ENCODE measurements around the gene PLB1. TPM values are rescaled to one million over a fixed set of nuclear protein-coding genes. Genes with fewer than 3 reads are reported as not detected.

The PLB1 gene
- polyA plus RNA-seq, 3 donors, result 20.2 to 35.8 (median 23.9) TPM

- Mint-ChIP-seq H3K36me3 (no peaks in the 10 kb centered on the region), H3K4me1 (peaks cover 7% of the 10 kb centered on the region), H3K27ac (no peak overlapping the region), H3K9me3 (no peaks in the 10 kb centered on the region), H3K4me3 (no peak overlapping the region), H3K27me3 (ENCODE audit: low read depth in 3 of 3) (peaks cover 0 to 2% (median 0%) of the 10 kb centered on the region in 3 donors)
- no peak overlapping the region for H2AFZ ChIP-seq (ENCODE audit: insufficient read depth, low read depth, low read length, poor library complexity, severe bottlenecking)
- no peak overlapping the region for H3K9ac ChIP-seq (ENCODE audit: insufficient read depth, low read length, poor library complexity, severe bottlenecking)
- no peak for DNase-seq
- H3K27me3 ChIP-seq (ENCODE audit: control insufficient read depth in 2 of 2, insufficient read depth in 2 of 2, low read length in 2 of 2), result no peaks in the 10 kb centered on the region
- H3K9me3 ChIP-seq (replicated peaks in 1 of 2; ENCODE audit: control insufficient read depth in 1 of 2, insufficient read depth in 1 of 2, low read length in 2 of 2), result no peaks in the 10 kb centered on the region
- WGBS (ENCODE audit: insufficient coverage), result no CpG with 5 or more reads among the region's 2 CpGs
- no peak overlapping the region for H3K27ac ChIP-seq (ENCODE audit: low read depth in 1 of 2, low read length in 2 of 2)
- H3K4me1 ChIP-seq (ENCODE audit: control insufficient read depth in 1 of 2, insufficient read depth in 2 of 2, low read length in 2 of 2), result peaks cover 3 to 5% of the 10 kb centered on the region in 2 donors
- H3K79me2 ChIP-seq (ENCODE audit: insufficient read depth, low read length), result no peaks in the 10 kb centered on the region
- no peaks in the 10 kb centered on the region for H4K20me1 ChIP-seq (ENCODE audit: insufficient read depth, low read length)
- no peaks in the 10 kb centered on the region for H3K36me3 ChIP-seq (replicated peaks in 1 of 2; ENCODE audit: control insufficient read depth in 1 of 2, insufficient read depth in 2 of 2, low read length in 2 of 2)
- intact Hi-C loops (cut with micrococcal nuclease), result no loop called here
- no peak overlapping the region for H3K4me3 ChIP-seq (replicated peaks in 1 of 3; ENCODE audit: low read depth in 2 of 3, low read length in 3 of 3)
- TF ChIP-seq CTCF (IDR thresholded peaks at IDR 0.05), result no peak
- no peak overlapping the region for H3K4me2 ChIP-seq (replicated peaks; ENCODE audit: extremely low read depth, low read length, poor library complexity, severe bottlenecking)
These were observed 82.9 kb downstream of the PLB1 start for GRCh38 chr2:28578774-28579173.

GRCh38 chr2:28579606-28580005, 83.7 kb downstream of the PLB1 start:
- no peak for DNase-seq
- no peak overlapping the region for H3K9ac ChIP-seq (ENCODE audit: insufficient read depth, low read length, poor library complexity, severe bottlenecking)
- Mint-ChIP-seq H3K4me3 (no peak overlapping the region), H3K4me1 (peaks cover 15% of the 10 kb centered on the region), H3K36me3 (no peaks in the 10 kb centered on the region), H3K27ac (no peak overlapping the region), H3K27me3 (ENCODE audit: low read depth in 3 of 3) (peaks cover 0 to 2% (median 0%) of the 10 kb centered on the region in 3 donors), H3K9me3 (no peaks in the 10 kb centered on the region)
- H3K79me2 ChIP-seq (ENCODE audit: insufficient read depth, low read length), result no peaks in the 10 kb centered on the region
- 95% methylated on average over 3 of the region's 3 CpGs for whole genome bisulfite sequencing (ENCODE audit: insufficient coverage)
- peaks cover 12 to 13% of the 10 kb centered on the region in 2 donors for H3K4me1 ChIP-seq (ENCODE audit: control insufficient read depth in 1 of 2, insufficient read depth in 2 of 2, low read length in 2 of 2)
- H3K9me3 ChIP-seq (replicated peaks in 1 of 2; ENCODE audit: control insufficient read depth in 1 of 2, insufficient read depth in 1 of 2, low read length in 2 of 2), result no peaks in the 10 kb centered on the region
- H3K27me3 ChIP-seq (ENCODE audit: control insufficient read depth in 2 of 2, insufficient read depth in 2 of 2, low read length in 2 of 2), result no peaks in the 10 kb centered on the region
- no peaks in the 10 kb centered on the region for H4K20me1 ChIP-seq (ENCODE audit: insufficient read depth, low read length)
- no peak overlapping the region for H3K4me2 ChIP-seq (replicated peaks; ENCODE audit: extremely low read depth, low read length, poor library complexity, severe bottlenecking)
- no peak overlapping the region for H3K4me3 ChIP-seq (replicated peaks in 1 of 3; ENCODE audit: low read depth in 2 of 3, low read length in 3 of 3)
- no peak overlapping the region for H3K27ac ChIP-seq (ENCODE audit: low read depth in 1 of 2, low read length in 2 of 2)
- intact Hi-C loops (cut with micrococcal nuclease), result no loop called here
- H3K36me3 ChIP-seq (replicated peaks in 1 of 2; ENCODE audit: control insufficient read depth in 1 of 2, insufficient read depth in 2 of 2, low read length in 2 of 2), result no peaks in the 10 kb centered on the region
- TF ChIP-seq CTCF (IDR thresholded peaks at IDR 0.05), result no peak
- H2AFZ ChIP-seq (ENCODE audit: insufficient read depth, low read depth, low read length, poor library complexity, severe bottlenecking), result no peak overlapping the region
